ENCODE results near the gene NUDT17. TPM values are rescaled to one million over a fixed set of nuclear protein-coding genes. Genes with fewer than 3 reads are reported as not detected.

Gene NUDT17
- polyA plus RNA-seq, 5 donors, result 8.7 to 11.7 (median 10.5) TPM

DNA sequence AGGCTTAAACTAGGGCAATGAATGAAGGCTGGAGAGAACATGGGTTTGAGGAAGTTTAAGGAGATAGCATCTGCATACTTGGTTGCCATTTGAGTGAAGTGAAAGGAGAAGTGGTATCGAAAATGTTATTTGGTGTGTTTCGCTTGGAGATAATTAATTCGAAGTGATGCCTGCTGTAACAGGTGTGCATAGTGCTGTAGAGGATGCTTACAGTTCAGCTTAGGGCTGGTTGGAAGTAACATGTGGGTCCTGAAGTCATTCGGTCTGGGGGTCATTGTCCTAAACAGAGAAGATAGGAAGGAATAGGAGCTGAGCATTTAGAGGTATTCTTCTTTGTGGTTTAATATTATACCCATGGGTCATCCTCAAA is 301 bp upstream of the NUDT17 start:
- DNase-seq, result no peak

DNA sequence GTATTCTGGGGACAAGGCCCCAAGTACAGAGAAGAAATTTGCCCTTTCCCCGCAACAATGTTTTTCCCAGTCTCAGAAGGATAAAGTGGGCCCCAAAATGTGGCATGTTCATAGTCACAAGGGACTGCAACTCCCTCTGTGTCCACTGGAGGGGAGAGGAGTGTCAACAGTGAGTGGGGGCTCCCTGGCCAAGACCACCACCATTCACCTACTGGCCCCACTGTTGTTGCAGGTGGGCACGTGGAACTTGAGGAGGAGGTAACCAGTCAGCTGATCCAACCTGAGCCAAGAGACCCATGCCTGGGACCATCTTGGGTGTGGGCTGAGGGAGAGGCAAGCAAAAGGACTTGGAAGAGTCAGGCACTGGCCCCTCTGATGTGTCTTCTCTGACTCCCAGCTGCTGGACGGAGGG is 777 bp downstream of the NUDT17 start:
- peak in 1 of 2 donors; percentile 41 for DNase-seq

DNA sequence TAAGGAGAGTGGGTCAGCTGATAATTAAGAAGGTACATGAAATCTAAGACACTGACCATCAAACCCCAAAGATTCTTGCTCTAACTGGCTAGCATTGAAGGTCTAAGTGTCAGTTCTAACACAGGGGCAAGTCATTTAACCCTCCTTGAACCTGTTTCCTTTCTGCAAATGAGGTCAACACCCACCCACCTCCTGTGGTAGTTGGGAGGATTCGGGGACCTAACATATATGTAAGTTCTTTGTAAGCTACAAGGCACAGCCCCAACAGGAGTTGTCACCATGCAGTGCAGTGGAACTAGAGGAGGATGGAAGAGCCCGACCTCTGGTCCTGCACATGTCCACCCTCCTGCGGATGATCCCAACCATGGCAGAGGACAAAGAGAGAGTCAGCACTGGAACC is 2.4 kb downstream of the NUDT17 start:
- DNase-seq, result no peak

DNA sequence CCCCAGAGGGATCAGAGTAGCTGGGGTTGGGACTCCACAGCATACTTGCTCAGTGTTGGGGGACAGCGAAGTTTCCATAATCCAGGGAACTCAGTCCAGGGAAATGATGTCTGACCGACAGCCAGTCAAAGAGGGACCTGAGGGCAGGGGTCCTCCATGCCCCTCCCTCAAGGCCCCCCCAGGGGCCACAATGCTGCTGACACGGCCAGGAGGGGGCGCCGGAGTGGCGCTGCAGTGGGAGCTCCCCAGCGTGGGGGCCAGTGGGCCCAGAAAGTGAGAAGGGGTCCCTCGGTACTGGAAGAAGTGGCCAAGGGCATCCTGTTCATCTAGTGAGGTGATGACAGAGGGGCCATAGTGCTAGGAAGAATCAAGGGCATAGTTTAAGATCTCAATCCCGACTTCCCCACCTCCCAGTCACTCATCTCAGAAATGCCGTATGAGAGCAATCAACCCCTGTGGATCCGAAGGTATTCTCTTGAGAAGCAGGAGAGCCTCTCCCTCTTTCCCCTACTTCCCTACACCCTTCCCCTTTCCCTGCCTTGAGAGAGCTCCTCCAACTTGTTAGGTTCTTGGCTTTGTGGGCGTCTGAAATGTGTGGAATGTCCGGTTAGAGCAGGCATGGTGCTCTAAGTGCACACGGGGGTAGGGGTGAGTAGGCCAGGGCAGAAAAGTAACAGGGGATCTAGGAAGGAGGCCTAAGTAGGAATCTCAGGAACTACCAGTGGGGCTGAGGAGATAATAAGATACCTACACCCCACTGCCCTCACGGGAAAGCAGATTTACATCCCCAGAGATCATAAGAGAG is 4.1 kb downstream of the NUDT17 start:
- no peak for DNase-seq

DNA sequence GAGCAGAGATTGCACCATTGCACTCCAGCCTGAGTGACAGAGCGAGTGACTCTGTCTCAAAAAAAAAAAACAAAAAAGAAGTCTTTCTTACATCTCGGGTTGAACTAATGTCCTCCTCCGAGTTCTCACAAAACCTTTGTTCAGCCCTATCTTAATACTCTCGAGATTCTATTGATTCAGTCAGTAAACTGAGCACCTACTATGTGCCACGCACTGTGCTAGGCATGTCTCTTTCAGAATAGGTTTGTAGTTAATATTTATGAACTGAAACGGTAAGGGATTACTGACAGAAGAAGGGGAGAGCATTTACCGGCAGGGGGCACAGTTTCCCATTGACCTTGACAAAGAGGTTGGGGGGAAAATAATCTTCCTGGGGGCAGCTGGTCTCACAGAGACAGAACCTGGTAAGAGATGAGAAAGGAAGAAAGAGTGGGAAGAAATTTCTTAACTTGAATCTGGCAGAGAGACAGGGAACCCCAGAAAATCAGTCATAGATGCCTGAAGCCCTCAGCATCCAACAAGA is 10.1 kb downstream of the NUDT17 start:
- DNase-seq, result no peak

DNA sequence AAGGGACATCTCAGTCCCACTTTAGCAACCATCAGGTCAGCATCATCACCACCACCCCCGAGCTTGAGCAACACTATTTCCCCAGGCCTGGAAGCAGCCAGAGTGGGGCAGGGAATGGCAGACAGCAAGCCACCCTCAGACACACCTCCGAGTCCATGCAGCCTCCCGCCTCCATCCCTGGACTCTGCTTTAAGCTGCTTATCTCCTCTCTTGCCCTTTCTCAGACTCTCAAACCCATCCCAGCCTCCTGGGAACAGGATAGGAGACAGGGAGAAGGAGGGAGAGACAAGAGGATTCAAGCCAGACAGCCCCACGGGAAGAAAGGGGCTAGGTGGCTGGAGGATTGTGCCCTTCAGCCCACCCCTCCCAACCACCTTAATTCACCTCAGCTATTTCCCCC is 11.7 kb downstream of the NUDT17 start:
- DNase-seq, result no peak

DNA sequence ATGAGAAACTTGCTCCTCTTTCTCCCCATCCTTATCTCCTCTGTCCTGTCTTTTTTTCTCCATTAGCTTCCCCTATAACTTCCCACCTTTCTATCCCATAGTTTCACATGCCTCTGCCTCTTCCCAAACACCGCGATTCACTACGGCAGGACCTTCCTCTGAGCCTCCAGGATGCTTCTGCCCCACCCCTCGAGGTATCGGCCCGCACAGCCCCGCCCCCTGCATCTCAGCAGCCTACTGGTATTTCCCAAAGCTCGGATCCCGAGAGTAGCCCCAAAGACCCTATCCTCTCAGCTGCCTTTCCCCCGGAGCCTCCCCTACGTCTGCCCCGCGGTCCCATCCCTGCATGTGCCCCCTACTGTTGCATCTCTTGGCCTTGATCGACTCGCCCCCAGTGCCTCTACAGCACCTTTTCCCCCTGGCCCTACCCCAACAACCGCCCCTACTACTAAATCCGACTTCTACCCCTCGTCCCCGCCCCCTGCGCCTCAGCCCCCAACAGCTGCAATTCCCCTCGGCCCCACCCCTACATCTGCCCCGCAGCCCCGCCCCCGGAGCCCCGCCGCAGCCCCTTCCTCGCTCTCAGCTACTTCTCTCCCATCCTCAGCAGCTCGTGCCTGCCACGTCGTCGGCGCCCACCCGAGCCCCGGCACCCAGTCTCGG is 12.9 kb downstream of the NUDT17 start:
- DNase-seq, result no peak

DNA sequence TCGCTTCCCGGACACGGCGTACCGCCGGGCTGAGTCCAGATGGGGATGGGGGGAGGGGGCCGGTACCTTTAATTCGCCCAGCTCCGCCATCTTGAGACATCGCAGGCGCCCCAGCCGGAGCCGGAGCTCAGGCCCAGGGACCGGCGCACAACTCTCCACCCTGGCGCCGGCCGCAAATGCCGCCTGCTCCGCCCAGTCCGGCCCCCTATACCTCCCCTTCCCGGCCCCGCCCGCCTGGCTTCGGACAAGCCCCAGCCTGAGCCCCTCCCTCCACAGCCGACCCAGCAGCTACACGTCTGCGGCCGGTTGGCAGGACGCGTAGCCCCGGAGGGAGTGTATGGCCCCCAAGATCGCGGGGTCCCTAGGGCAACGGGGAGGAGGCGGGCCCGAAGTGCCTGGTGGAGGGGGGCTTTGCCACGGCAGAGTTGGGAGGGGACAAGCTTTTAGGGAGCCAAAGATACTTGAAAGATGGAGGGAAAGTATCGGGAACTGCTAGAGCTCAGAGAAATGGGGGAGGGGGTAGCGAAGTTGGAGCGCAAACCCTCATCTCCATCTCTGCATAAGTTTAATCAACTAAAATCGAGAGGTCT is 13.6 kb downstream of the NUDT17 start, which contains the start of gene PIAS3:
Gene PIAS3, minus strand, starts transcription at position 181 of the 590 bp plus-strand sequence. Its CDS starts 91 bp downstream, at position 90.
- peak; percentile 95 to 97 for DNase-seq

DNA sequence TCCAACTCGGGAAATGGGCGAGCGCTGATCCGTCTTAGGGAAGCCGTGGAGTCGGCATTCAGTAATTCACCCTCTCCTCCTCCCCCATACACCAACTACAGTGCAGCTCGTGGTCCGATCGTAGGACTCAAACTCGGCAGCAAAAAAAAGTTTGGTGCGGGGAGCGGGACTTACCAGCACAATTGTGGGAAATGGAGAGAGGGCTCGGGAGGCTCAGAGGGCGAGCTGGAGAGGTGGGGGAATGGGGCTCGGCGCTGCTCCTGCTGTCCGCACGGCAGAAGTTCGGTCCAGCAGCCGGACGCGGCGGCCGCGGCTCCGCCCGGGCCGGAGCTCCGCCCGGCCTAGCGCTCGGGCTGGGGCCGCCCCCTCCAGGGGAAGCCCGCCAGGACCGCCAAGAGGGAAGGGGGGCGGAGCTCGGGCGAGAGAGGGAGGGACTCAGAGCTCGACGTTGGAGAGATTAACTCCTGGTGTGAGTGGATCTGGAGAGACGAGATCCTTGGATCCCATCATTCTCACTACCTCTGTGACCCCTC is 14.1 kb downstream of the NUDT17 start:
- DNase-seq, result peak; percentile 90

DNA sequence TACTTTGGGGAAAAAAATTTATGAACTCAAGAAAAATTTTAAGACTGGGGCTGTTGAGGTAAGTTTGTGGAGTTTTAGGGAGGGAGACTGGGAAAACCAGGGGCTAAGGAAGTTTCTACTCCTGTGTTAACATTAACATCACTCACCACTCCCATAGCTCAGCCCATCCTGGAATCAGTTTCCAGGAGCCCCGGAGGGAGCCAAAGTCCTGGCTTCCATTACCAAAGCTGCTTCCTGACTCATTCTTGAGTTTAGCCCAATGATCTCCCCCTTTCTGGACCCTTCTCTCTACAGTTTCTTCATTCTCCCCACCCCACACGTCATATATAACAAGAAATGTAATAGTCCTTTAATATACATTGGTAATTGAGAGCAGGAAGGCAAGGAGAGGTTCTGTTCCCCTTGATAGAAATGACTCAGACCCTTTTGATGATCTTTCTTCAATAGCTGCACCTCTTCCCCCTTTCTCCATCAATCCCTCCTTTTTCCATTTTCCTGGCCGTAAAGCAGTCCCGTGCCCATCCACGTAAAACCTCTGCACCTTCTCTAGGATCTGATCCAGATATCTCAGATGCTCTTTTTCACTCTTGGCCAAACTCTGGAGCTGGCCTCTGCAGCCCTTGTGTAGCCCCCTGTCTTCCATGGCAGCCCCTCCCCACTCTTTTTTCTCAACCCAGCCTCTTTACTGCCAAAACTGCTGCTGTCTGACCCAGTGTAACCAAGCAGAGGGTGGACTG is 18.0 kb downstream of the NUDT17 start:
- no peak for DNase-seq

DNA sequence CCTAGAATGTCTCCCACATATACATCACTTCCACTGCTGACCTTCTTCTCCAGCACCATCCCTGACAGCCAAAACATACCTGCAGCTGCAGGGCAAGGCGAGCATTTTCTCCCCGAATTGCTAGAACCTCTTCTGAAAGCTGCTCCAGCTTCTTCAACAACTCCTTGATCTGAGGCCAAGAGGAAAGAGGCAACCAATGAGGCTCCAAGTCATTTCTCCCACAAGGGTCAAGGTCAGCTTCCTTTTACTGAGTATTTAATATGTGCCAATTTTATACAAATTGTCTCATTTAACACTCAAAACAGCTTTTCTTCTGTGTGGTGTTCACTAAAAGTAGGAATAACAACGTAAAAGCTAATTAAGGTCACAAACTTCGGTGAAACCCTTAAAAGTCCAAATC is 22.8 kb downstream of the NUDT17 start:
- no peak for DNase-seq

DNA sequence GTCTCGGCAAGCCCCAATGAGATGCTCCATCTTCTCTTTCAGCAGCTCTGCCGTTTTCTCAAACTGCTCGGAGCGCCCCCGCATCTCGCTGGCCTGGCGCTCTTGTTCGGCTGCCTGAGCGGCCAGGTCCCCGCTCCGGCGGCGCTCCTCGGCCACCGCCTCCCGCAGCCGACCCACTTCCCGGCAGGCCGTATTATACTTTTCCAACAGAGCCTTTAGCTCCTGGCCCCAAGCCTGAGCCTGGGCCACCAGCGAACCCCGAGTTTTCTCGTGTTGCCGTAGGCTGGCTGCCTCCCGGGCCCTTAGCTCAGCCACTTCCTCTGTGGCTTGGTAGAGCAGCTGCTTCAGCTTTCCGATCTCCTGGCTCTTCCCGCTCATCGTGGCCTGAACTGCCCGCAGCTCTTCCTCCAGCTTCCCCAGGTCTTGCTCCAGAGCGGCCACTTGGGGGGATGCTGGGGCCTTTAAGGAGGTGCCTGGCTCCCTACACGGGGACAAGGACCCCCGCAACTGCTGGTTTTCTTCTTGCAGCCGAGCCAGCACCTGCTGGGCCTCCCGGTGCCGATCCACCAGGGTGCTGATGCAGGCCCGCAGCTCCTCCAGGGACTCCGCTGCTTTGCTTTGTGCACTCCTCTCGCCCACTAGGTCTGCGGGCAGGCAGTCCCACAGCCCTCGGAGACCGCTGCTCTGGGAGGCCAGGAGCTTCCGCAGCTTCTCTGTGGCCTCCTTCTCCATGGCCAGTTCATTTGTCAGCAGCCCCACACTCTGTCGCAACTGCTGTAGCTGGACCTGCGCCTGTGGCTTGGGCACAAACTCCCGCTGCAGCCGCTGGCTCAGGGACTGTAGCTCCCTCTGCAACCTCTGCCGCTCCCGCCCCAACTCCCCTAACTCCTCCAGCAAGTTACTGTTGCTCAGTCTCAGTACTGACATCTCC is 26.8 kb downstream of the NUDT17 start:
- peak; percentile 60 to 68 for DNase-seq

DNA sequence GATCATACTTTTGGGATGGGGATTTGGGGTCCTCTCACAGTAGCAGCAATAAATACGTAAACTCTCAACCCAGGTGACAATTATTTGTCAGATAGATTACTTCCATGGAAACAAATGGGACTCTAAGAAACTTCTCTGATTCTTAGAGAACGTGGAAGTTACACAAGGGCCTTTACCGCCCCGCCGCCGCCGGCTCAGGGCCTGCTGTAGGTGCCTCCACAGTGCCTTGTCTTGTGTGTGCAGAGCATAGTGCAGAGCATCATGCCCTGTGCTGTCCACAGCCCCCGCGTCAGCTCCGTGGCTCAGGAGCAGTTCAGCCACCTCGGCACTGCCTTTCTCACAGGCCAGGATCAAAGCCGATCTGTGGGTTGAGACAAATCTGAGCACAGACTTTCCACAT is 29.2 kb downstream of the NUDT17 start:
- DNase-seq, result no peak

DNA sequence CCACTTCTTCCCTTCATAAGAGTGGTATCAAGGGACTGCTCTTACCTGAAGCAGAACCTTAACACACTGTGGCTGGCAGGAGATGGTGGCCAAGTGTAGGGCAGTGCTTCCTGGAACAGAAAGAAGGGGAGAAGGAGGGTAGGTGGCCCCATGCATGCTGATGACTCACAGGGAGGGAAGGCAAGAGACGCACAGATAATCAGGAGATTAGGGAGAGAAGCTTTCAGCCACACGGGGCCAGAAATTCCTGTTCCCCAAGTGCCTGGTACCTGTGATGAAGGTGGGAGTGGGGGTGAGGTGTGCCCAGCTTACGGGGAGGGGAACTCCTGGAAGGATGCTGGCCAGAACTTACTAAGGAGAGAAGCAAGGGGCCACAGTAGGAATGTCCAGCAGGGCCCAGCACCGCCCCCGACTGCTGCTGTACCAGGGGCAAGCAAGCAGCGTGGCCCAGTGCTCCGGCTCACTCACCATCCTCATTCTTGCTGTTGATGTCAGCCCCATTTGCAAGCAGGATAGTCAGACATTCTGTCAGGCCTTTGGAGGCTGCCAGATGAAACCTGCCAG is 32.6 kb downstream of the NUDT17 start:
- no peak for DNase-seq

DNA sequence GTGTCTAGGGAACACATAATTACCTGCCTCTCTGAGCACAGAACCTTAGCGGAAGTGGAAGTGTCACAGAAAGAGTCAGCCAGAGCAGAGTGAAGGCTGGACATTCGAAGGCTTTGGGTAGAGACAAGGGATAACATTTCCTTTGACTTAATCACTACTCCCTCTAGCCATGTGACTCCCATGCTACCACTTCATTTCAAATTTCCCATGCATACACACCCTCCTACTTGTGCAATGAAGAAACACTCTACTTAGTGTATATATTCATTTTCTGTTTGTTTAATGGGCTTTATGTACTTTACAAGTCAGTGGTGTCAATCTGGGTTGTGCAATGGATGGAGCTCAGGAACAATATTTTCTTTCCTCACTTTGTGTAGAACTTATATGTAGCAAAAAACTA is 33.3 kb downstream of the NUDT17 start:
- no peak for DNase-seq

DNA sequence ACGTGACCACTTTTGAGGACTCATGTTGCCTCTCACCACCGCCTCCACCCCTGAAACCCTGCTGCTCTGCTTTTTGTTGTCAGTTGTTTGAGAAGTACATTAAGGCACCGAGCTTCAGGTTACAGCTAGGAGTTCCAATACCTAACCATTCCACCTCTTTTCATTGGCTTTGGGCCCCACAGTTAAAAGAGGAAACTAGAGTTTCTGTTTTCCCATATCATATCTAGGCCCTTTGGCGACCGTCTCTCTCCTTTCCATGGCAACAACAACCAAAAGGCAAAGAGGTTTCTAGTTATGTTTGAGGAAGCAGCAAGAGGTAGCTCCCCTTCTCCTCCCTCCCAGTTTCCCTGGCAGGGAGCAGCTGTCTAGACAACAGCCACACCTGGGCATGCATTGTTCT is 34.3 kb downstream of the NUDT17 start:
- no peak for DNase-seq

DNA sequence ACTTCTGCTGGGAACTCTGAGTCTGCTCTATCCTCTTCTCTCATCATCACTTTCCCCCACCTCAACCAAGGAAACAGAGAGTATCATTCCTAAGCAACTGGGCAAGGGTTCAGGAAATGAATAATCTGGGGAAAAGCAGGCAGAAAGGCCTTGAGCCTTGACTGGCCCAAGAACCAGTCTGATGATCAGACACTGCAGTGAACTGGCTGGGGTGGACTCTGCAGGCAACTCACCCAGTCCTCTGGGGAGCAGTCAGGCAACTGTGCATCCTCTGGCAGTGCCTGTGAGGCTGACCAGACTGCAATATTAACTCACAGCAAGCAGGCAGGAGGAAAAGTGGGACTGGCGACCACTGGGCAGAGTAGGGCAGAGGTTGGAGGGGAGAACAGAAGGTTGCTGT is 39.2 kb downstream of the NUDT17 start:
- DNase-seq, result no peak

DNA sequence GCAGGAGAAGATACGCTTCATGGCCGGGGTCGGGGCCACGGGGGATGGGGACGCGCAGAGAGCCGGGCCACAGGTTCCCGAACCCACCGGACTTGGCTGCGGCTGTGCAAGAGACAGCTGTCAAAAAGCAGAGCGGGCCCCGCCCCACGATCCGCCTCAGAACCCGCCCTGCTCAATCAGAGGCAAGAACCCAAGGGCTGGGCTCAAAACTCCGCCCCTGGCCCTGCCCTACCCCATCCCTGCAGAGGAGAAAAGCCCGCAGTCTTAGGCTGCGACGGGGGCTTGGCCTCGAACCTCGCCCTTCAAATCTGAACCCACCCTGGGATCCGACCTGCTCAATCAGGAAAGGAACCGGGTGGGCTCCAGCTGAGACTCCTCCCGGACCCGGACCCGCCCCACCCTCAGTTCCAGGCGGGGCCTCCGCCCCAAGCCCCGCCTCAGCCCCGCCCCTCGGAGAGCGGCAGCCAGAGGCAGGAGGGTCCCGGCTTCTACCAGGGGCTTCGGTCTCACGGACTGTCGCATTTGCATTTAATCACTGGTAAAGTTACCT is 40.4 kb downstream of the NUDT17 start, which contains the start of gene ANKRD35:
Gene ANKRD35, minus strand, starts transcription at position 129 of the 550 bp plus-strand sequence. Its CDS starts 108 bp downstream, at position 21.
- peak; percentile 59 to 67 for DNase-seq

DNA sequence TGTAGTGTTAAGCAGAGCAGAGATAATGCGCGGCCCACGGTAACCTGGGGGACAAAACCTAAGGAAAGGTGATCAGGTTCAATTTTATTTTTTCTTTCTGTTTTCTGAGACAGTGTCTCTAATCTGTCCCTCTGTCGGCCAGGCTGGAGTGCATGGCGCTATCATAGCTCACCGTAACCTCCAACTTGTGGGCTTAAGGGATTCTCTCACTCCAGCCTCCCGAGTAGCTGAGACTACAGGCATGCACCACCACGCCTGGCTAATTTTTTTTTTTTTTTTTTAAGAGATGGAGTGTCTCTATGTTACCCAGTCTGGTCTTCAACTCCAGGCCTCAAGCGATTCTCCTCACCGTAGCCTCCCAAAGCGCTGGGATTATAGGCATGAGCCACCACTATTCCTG is 41.0 kb downstream of the NUDT17 start:
- no peak for DNase-seq

DNA sequence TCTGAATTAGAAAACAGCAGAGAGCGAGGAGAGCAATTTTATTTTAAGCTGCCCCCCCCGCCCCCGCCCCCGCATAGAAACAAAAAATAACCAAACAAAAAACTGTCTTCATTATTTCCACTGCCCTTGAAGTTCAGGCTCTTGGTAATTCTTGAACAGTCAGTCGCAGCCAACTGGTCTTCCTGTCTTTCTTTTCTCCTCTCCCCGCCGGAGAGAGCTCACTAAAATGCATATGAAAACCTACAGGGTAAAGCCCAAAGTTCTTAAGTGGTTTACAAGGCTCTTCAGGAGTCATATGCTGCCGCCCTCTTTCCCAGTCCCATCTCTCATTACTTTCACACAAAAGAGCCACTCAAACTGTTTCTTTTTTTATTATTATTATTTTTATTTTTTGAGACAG is 41.4 kb downstream of the NUDT17 start:
- no peak for DNase-seq
